IMR-90 (cell line): Measurements from ENCODE around the gene KAZN. TPM values are rescaled to one million over a fixed set of nuclear protein-coding genes. Genes with fewer than 3 reads are reported as not detected.

Experiments used
- ATAC-seq: fragments of 200-7000 bp; cut with Tn5 transposase; 2 replicates; pipeline ENCODE4 v1.9.1; 2020; ENCODE audit warnings: low read depth, mild to moderate bottlenecking, moderate library complexity
- BruUV-seq: library from RNA; stranded (reverse); fragments of 400-500 nt; replicated peaks from 2 replicates; lab custom pipeline; 2021; lab: Mats Ljungman, UMichigan
- CTCF ChIA-PET: fragments of 300-600 bp; formaldehyde crosslinking; extraction: SDS; loops from one replicate; lab custom pipeline; 2021; ENCODE audit warnings: antibody characterized with exemption; lab: Yijun Ruan, JAX
- POLR2A ChIA-PET: fragments of 300-600 bp; sonication (Branson Sonifier 250); formaldehyde crosslinking; loops from one replicate; lab custom pipeline; 2022; ENCODE audit warnings: antibody characterized with exemption; ENCODE audit not compliant: unreplicated experiment; lab: Charles Lee
- DNase-seq: peaks from one replicate; pipeline ENCODE4 v3.0.0; 2013
- H2AFZ ChIP-seq: replicated peaks from 2 replicates; pipeline ENCODE3; 2013; ENCODE audit warnings: low read length, mild to moderate bottlenecking; ENCODE audit not compliant: poor library complexity
- H2AK5ac ChIP-seq: 2 replicates; pipeline ENCODE4 v1.6.1; 2013; ENCODE audit warnings: low read depth, low read length, inconsistent platforms
- H2AK9ac ChIP-seq: replicated peaks from 2 replicates; pipeline ENCODE3; 2013; ENCODE audit warnings: mild to moderate bottlenecking, low read depth, low read length, moderate library complexity; ENCODE audit not compliant: poor library complexity
- H2BK120ac ChIP-seq: 2 replicates; pipeline ENCODE4 v1.6.1; 2013; ENCODE audit warnings: low read depth, low read length, inconsistent platforms
- H2BK15ac ChIP-seq: 3 replicates; pipeline ENCODE4 v1.6.1; 2013; ENCODE audit warnings: low read depth, low read length, inconsistent platforms
- H2BK20ac ChIP-seq: 2 replicates; pipeline ENCODE4 v1.6.1; 2013; ENCODE audit warnings: low read depth, mild to moderate bottlenecking, inconsistent platforms, low read length, moderate library complexity
- H2BK5ac ChIP-seq: 2 replicates; pipeline ENCODE4 v1.6.1; 2013; ENCODE audit warnings: mild to moderate bottlenecking, low read depth, low read length, inconsistent platforms; ENCODE audit not compliant: poor library complexity, severe bottlenecking
- H3K14ac ChIP-seq: replicated peaks from 2 replicates; pipeline ENCODE4 v1.6.1; 2013; ENCODE audit warnings: low read depth, low read length, inconsistent platforms
- H3K18ac ChIP-seq: 2 replicates; pipeline ENCODE4 v1.6.1; 2013; ENCODE audit warnings: low read depth, low read length, control low read depth
- H3K23ac ChIP-seq: 2 replicates; pipeline ENCODE4 v1.6.1; 2013; ENCODE audit warnings: low read depth, low read length, inconsistent platforms
- H3K27ac ChIP-seq: 2 replicates; pipeline ENCODE4 v1.5.1; 2013; ENCODE audit warnings: mild to moderate bottlenecking, control low read depth, low read length; ENCODE audit not compliant: insufficient read depth
- H3K27me3 ChIP-seq: 2 replicates; pipeline ENCODE4 v1.6.1; 2013; ENCODE audit warnings: low read length; ENCODE audit not compliant: control insufficient read depth, insufficient read depth
- H3K36me3 ChIP-seq: 2 replicates; pipeline ENCODE4 v1.6.1; 2013; ENCODE audit warnings: low read length, mixed read lengths; ENCODE audit not compliant: control insufficient read depth, insufficient read depth
- H3K4ac ChIP-seq: 2 replicates; pipeline ENCODE4 v1.6.1; 2013; ENCODE audit warnings: low read depth, low read length, inconsistent platforms
- H3K4me1 ChIP-seq: 2 replicates; pipeline ENCODE4 v1.6.1; 2013; ENCODE audit warnings: low read length, mixed read lengths; ENCODE audit not compliant: control insufficient read depth, insufficient read depth
- H3K4me2 ChIP-seq: 2 replicates; pipeline ENCODE4 v1.6.1; 2013; ENCODE audit warnings: low read depth, mild to moderate bottlenecking, control low read depth, low read length, moderate library complexity
- H3K4me3 ChIP-seq: 2 replicates; pipeline ENCODE4 v1.5.1; 2013; ENCODE audit warnings: low read depth, mild to moderate bottlenecking, control low read depth, low read length, moderate library complexity; ENCODE audit not compliant: insufficient read depth
- H3K56ac ChIP-seq: 2 replicates; pipeline ENCODE4 v1.6.1; 2013; ENCODE audit warnings: low read length, inconsistent platforms; ENCODE audit not compliant: insufficient read depth; ENCODE audit errors: extremely low read depth
- H3K79me1 ChIP-seq, 2 experiments: 2 replicates each; pipeline ENCODE4 v1.6.1; 2013; ENCODE audit warnings: low read length in 2 of 2, inconsistent platforms in 1 of 2, low read depth in 1 of 2
- H3K9ac ChIP-seq: 2 replicates; pipeline ENCODE4 v1.6.1; 2013; ENCODE audit warnings: low read depth, low read length, control low read depth
- H3K9me1 ChIP-seq: 2 replicates; pipeline ENCODE4 v1.6.1; 2013; ENCODE audit warnings: low read length, inconsistent platforms; ENCODE audit not compliant: insufficient read depth
- H3K9me3 ChIP-seq: 2 replicates; pipeline ENCODE4 v1.6.1; 2013; ENCODE audit warnings: low read length; ENCODE audit not compliant: control insufficient read depth, insufficient read depth
- H4K20me1 ChIP-seq: 2 replicates; pipeline ENCODE4 v1.6.1; 2013; ENCODE audit warnings: low read length, inconsistent platforms; ENCODE audit not compliant: insufficient read depth
- H4K5ac ChIP-seq: 2 replicates; pipeline ENCODE4 v1.6.1; 2013; ENCODE audit warnings: mild to moderate bottlenecking, low read depth, low read length, control low read depth
- H4K8ac ChIP-seq, 2 experiments: 2 replicates each; pipeline ENCODE4 v1.6.1; 2013; ENCODE audit warnings: low read depth in 2 of 2, low read length in 2 of 2, control low read depth in 1 of 2, inconsistent platforms in 1 of 2
- H4K91ac ChIP-seq: 2 replicates; pipeline ENCODE4 v1.6.1; 2013; ENCODE audit warnings: low read depth, low read length, inconsistent platforms; ENCODE audit not compliant: insufficient read depth
- CHD1 ChIP-seq: IDR thresholded peaks from 2 replicates; pipeline ENCODE4 v1.6.1; 2012; ENCODE audit warnings: low read depth, low read length, improper control_type of control experiment
- WGBS, 2 experiments: methylation state at CpG; one replicate each; pipeline versions ENCODE4 v1.1.5 to v1.1.7; 2013; ENCODE audit warnings: missing lambda C conversion rate in 2 of 2; ENCODE audit not compliant: insufficient read length in 1 of 2; ENCODE audit errors: extremely low coverage in 2 of 2; 5-methylcytosine and 5-hydroxymethylcytosine counted together
- dilution Hi-C: fragments of 300-500 bp; cut with HindIII; formaldehyde crosslinking; loops from one replicate; pipeline ENCODE4 v1.14.3; 2018; ENCODE audit warnings: low sequenced_read_pairs; ENCODE audit not compliant: unreplicated experiment
- in situ Hi-C: fragments of 300-500 bp; cut with MboI; formaldehyde crosslinking; loops from 3 replicates; pipeline ENCODE4 v1.14.3; 2019; ENCODE audit warnings: low sequenced_read_pairs, inconsistent platforms, mixed read lengths
- intact Hi-C: fragments of 100-400 bp; cut with micrococcal nuclease; formaldehyde crosslinking; loops from 2 replicates; pipeline ENCODE4 v1.10.0; 2022
- polyA plus RNA-seq, 3 experiments: library from polyadenylated mRNA; depleted of rRNA; stranded (reverse); fragments of >200 nt; gene quantifications; 2 replicates each; pipeline ENCODE4 v1.2.3, GENCODE V29; 2012; ENCODE audit warnings: low replicate concordance in 1 of 3
- total RNA-seq: library from RNA; depleted of rRNA; stranded (reverse); fragments of >200 nt; gene quantifications from 2 replicates; pipeline ENCODE4 v1.2.3, GENCODE V29; 2012

Gene KAZN
- total and polyA plus RNA-seq, 2 of the 4 experiments (the other 2 are of a cell fraction): 5.2 to 10.5 TPM

DNA sequence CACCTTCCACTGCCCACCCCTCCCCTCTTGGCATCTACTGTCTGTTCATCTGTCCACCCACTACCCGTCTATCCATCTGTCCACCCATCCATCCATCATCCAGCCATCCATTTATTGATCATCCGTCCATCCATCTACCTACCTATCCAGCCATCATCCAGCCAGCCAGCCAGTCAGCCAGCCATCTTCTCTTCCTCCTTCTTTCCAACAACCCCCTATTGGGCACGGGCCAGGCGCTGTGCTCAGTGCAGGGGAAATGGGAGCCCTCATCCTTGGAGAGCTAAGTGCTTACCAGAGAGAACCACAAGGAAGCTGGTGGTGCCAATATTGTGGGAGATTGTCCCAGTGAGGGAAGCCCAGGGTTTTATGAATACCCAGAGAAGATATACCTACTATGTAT lies 503.3 kb downstream of the KAZN start:
- H3K4me3 ChIP-seq: no peak overlapping the region
- ChIA-PET POLR2A (no interaction called here), CTCF (no interaction called here)
- DNase-seq (no peak), ATAC-seq (no peak)
- no peak overlapping the region for H3K4ac ChIP-seq
- H3K9me3 ChIP-seq: no peaks in the 10 kb centered on the region
- BruUV-seq: no TSS peak
- TF ChIP-seq CHD1: no peak
- H2BK20ac ChIP-seq: no peak overlapping the region
- no peak overlapping the region for H2AFZ ChIP-seq
- no peak overlapping the region for H2AK9ac ChIP-seq
- in situ Hi-C loops (no loop called here), intact Hi-C loops (loop anchor here (2.0 kb wide), 1 partner anchor 323 kb away; no protein-coding TSS in a partner anchor), dilution Hi-C loops (no loop called here)
- H4K91ac ChIP-seq: no peak overlapping the region
- no peaks in the 10 kb centered on the region for H4K20me1 ChIP-seq
- no peak overlapping the region for H3K23ac ChIP-seq
- H2BK5ac ChIP-seq: no peak overlapping the region
- H3K9me1 ChIP-seq: no peaks in the 10 kb centered on the region
- H3K79me1 ChIP-seq: no peaks in the 10 kb centered on the region
- peaks cover 23% of the 10 kb centered on the region; the same call in 1 of the 2 replicates for H3K27me3 ChIP-seq
- H3K9ac ChIP-seq: no peak overlapping the region
- WGBS, 2 experiments: 72% methylated on average over 2 of the region's 4 CpGs; no CpG with 5 or more reads in 1 of the 2 experiments
- no peak overlapping the region for H3K27ac ChIP-seq
- H2AK5ac ChIP-seq: no peak overlapping the region
- H4K5ac ChIP-seq: no peak overlapping the region
- no peaks in the 10 kb centered on the region for H3K36me3 ChIP-seq
- H3K4me2 ChIP-seq: no peak overlapping the region
- no peak overlapping the region for H3K56ac ChIP-seq
- H2BK120ac ChIP-seq: no peak overlapping the region
- no peak overlapping the region for H4K8ac ChIP-seq
- no peak overlapping the region for H3K18ac ChIP-seq
- H3K4me1 ChIP-seq: no peaks in the 10 kb centered on the region
- H2BK15ac ChIP-seq: no peak overlapping the region
- H3K14ac ChIP-seq: no peak overlapping the region
